ENCODE data around the gene PPP1R1C.

PPP1R1C gene

GRCh38 chr2:181984814-181985631, 630 bp upstream of the PPP1R1C start:
- Mint-ChIP-seq H3K27ac (no peak overlapping the region), H3K9me3 (no peaks in the 10 kb centered on the region), H3K36me3 (ENCODE audit: low read depth) (no peaks in the 10 kb centered on the region), H3K27me3 (ENCODE audit: low read depth) (peaks cover 5% of the 10 kb centered on the region), H3K4me3 (no peak overlapping the region), H3K4me1 (ENCODE audit: low read depth) (no peaks in the 10 kb centered on the region)

- H3K4me3 Mint-ChIP-seq, result no peak overlapping the region
- no peaks in the 10 kb centered on the region for H3K4me1 Mint-ChIP-seq (ENCODE audit: low read depth)
- peaks cover 9% of the 10 kb centered on the region for H3K27me3 Mint-ChIP-seq (ENCODE audit: low read depth)
- H3K9me3 Mint-ChIP-seq, result no peaks in the 10 kb centered on the region
- no peaks in the 10 kb centered on the region for H3K36me3 Mint-ChIP-seq (ENCODE audit: low read depth)
- no peak overlapping the region for H3K27ac Mint-ChIP-seq
These were observed 2.7 kb downstream of the PPP1R1C start for GRCh38 chr2:181988154-181988924.

GRCh38 chr2:181989099-181989498, 3.4 kb downstream of the PPP1R1C start:
- Mint-ChIP-seq H3K27ac (no peak overlapping the region), H3K36me3 (ENCODE audit: low read depth) (no peaks in the 10 kb centered on the region), H3K4me1 (ENCODE audit: low read depth) (no peaks in the 10 kb centered on the region), H3K4me3 (no peak overlapping the region), H3K27me3 (ENCODE audit: low read depth) (peaks cover 9% of the 10 kb centered on the region), H3K9me3 (no peaks in the 10 kb centered on the region)

- Mint-ChIP-seq H3K27ac (no peak overlapping the region), H3K9me3 (no peaks in the 10 kb centered on the region), H3K36me3 (ENCODE audit: low read depth) (no peaks in the 10 kb centered on the region), H3K4me3 (no peak overlapping the region), H3K4me1 (ENCODE audit: low read depth) (no peaks in the 10 kb centered on the region), H3K27me3 (ENCODE audit: low read depth) (peaks cover 9% of the 10 kb centered on the region)
These were observed 5.7 kb downstream of the PPP1R1C start for GRCh38 chr2:181991171-181991885.

- H3K27ac Mint-ChIP-seq, result no peak overlapping the region
- H3K27me3 Mint-ChIP-seq (ENCODE audit: low read depth), result peaks cover 11% of the 10 kb centered on the region
- no peaks in the 10 kb centered on the region for H3K4me1 Mint-ChIP-seq (ENCODE audit: low read depth)
- no peaks in the 10 kb centered on the region for H3K9me3 Mint-ChIP-seq
- no peak overlapping the region for H3K4me3 Mint-ChIP-seq
- H3K36me3 Mint-ChIP-seq (ENCODE audit: low read depth), result no peaks in the 10 kb centered on the region
These were observed 7.1 kb downstream of the PPP1R1C start for GRCh38 chr2:181992776-181993175.

GRCh38 chr2:181995289-181995688, 9.6 kb downstream of the PPP1R1C start:
- H3K27me3 Mint-ChIP-seq (ENCODE audit: low read depth), result peaks cover 8% of the 10 kb centered on the region
- H3K4me1 Mint-ChIP-seq (ENCODE audit: low read depth), result no peaks in the 10 kb centered on the region
- H3K9me3 Mint-ChIP-seq, result no peaks in the 10 kb centered on the region
- no peaks in the 10 kb centered on the region for H3K36me3 Mint-ChIP-seq (ENCODE audit: low read depth)
- H3K4me3 Mint-ChIP-seq, result no peak overlapping the region
- no peak overlapping the region for H3K27ac Mint-ChIP-seq

DNA sequence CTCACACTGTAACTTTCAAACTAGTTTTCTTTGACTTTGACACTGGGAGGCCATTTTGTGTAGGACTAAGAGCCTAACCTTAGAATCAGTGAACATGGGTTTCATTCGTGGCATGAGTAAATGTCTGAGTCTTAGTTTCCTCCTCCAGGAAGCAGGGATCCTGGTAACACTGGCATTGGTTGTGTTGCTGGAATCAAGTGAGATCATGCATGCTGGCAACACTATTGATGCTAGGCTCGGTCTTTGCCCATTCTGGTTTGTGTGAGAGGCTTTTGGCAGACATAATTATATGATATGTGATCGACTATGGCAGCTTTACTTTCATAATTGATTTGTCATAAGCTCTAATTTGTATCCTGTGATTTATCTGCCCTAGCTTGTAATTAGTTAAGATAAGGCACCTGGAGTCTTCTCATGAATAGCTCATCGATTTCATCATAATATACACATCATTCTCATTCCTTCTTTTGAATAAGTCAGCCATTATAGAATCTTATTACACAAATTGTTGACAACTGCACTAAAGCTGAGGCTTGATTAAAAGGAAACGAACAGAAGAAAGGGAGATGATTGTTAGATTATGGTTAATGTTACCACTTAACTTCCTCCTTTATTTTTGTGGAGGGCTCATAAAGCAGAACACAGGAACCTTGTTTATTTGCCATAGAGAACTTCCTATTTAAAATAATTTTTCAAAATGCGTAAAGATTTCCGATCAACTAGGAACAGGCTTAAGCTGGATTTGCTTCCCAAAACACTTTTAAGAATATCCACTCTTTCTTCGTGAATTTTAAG, 12.6 kb downstream of the PPP1R1C start:
- Mint-ChIP-seq H3K36me3 (ENCODE audit: low read depth) (no peaks in the 10 kb centered on the region), H3K27me3 (ENCODE audit: low read depth) (peaks cover 4% of the 10 kb centered on the region), H3K4me1 (ENCODE audit: low read depth) (no peaks in the 10 kb centered on the region), H3K4me3 (no peak overlapping the region), H3K9me3 (no peaks in the 10 kb centered on the region), H3K27ac (no peak overlapping the region)

DNA sequence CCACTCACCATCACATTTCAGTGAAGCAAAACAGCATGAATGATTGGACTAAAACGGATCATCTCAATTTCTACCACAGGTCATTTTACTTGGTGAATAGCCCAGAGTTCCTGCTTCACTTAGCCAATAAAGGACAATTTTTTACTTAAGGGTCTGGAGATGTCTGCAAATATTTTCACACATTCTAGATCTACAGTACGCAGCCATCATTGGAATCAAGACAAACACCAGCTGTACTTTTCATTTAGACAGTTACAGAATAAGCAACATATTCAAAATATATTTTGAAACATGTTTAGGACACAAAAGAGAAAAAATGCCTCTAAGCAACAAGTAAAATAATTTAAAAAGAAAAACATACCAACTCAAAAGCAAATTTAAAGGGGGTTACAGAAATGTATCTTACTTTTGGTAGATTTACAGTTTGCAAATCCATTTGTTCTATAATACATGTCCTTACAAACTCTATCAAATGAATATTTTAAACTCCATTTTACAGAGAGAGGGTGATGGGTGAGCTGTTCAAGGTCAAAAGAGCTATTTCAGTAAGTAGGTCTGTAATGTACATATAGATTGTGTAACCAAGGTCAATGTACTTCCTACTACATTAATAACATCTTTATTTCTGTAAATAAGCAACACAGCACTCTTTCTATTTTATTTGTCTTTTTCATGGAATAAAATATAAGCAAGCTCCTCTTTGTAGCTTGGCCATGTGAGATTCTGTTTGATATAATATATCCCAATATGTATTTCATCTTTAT, 13.4 kb downstream of the PPP1R1C start:
- H3K9me3 Mint-ChIP-seq, result no peaks in the 10 kb centered on the region
- no peaks in the 10 kb centered on the region for H3K4me1 Mint-ChIP-seq (ENCODE audit: low read depth)
- no peak overlapping the region for H3K4me3 Mint-ChIP-seq
- H3K36me3 Mint-ChIP-seq (ENCODE audit: low read depth), result no peaks in the 10 kb centered on the region
- no peak overlapping the region for H3K27ac Mint-ChIP-seq
- peaks cover 4% of the 10 kb centered on the region for H3K27me3 Mint-ChIP-seq (ENCODE audit: low read depth)

DNA sequence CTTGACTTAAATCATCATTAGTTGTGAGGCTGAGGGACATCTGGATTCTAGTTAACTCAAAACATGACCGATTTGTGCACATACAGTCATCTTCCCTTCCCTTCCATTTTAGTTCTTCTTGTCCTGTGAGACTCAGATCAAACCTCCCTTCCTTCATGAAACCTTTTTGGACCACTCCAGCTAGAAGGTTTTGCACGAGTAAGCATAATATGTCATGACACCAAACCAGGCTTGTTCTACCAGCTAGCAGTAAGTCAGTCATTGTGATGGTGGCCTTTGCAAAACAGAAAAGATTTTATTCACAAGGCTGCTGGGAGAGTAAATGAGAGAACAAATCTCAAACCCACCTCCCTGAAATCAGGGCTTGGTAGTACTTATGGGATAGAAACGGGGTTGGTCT, 14.3 kb downstream of the PPP1R1C start:
- Mint-ChIP-seq H3K27me3 (ENCODE audit: low read depth) (peaks cover 4% of the 10 kb centered on the region), H3K9me3 (no peaks in the 10 kb centered on the region), H3K4me1 (ENCODE audit: low read depth) (no peaks in the 10 kb centered on the region), H3K4me3 (no peak overlapping the region), H3K36me3 (ENCODE audit: low read depth) (no peaks in the 10 kb centered on the region), H3K27ac (no peak overlapping the region)

DNA sequence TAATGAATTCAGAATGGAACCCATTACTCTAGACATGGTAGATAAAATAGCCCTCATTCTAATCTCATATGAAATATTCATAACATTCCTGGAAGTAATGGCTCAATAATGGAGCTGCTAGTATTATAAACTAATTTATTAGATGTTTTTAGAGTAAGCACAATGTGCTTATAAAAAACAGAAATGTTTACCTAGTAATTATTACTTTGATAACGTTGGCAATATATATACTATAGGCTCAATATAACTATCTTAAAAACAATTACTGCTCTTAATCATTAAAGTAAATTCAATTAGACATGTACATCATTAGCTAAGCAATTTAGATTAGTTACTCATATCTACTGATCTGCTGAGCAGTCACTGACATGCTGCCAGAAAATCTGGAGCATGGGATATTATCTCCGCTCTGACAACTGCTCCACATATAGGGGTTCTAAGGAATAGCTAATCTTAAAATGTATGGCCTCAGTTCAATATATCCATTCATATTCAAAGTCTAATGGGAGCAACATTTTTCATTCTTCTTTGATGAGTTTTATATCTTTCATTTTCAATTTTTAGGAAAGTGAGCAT, 19.4 kb downstream of the PPP1R1C start:
- H3K36me3 Mint-ChIP-seq (ENCODE audit: low read depth), result no peaks in the 10 kb centered on the region
- H3K27me3 Mint-ChIP-seq (ENCODE audit: low read depth), result no peaks in the 10 kb centered on the region
- H3K9me3 Mint-ChIP-seq, result no peaks in the 10 kb centered on the region
- H3K4me1 Mint-ChIP-seq (ENCODE audit: low read depth), result no peaks in the 10 kb centered on the region
- H3K27ac Mint-ChIP-seq, result no peak overlapping the region
- no peak overlapping the region for H3K4me3 Mint-ChIP-seq

- H3K27ac Mint-ChIP-seq, result no peak overlapping the region
These were observed 21.1 kb downstream of the PPP1R1C start for GRCh38 chr2:182006595-182007341.

DNA sequence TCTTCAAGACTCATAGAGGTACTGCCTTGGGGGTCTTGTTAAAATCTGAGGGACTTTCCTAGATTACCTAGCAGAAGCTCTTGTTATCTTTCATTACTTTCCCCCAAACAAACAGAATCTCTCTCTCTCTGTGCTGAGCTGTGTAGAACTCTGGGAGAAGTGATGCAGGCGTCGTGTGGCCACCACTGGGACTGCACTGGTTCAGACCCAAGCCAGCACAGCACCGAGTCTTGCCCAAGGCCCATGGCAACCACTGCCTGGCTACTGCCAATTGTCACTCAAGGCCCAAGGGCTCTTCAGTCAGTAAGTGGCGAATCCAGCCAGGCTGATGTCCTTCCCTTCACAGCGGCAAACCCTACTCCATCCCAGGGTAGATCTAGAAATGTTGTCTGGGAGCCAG, 28.6 kb downstream of the PPP1R1C start:
- no peaks in the 10 kb centered on the region for H3K27me3 Mint-ChIP-seq (ENCODE audit: low read depth)
- no peaks in the 10 kb centered on the region for H3K9me3 Mint-ChIP-seq
- H3K4me3 Mint-ChIP-seq, result no peak overlapping the region
- H3K36me3 Mint-ChIP-seq (ENCODE audit: low read depth), result no peaks in the 10 kb centered on the region
- no peak overlapping the region for H3K27ac Mint-ChIP-seq
- H3K4me1 Mint-ChIP-seq (ENCODE audit: low read depth), result no peaks in the 10 kb centered on the region

More at GRCh38 chr2:182006595-182007341, 21.1 kb downstream of the PPP1R1C start:
- no peaks in the 10 kb centered on the region for H3K4me1 Mint-ChIP-seq (ENCODE audit: low read depth)
- H3K9me3 Mint-ChIP-seq, result no peaks in the 10 kb centered on the region
- H3K36me3 Mint-ChIP-seq (ENCODE audit: low read depth), result no peaks in the 10 kb centered on the region
- H3K27me3 Mint-ChIP-seq (ENCODE audit: low read depth), result no peaks in the 10 kb centered on the region
- no peak overlapping the region for H3K4me3 Mint-ChIP-seq

Measured in T-helper 1 cell treated with Interleukin-12 subunit alpha and Interleukin-12 subunit beta and Interleukin-4 antibody, amounts not matched to agents 30 μg/mL and 1 μg/mL, for 36 hours (primary cell).